Right lobe of liver (tissue), 4 donors: Measurements from ENCODE around the gene AKIP1.

Experiments used
- POLR2A ChIP-seq: fragments of 450-650 bp; IDR thresholded peaks from one replicate; pipeline ENCODE4 v1.6.1; 2017; ENCODE audit warnings: antibody characterized with exemption, mild to moderate bottlenecking
- TF ChIP-seq, protein P1 (sequence below), 4 donors: fragments of 200-600 bp in 3 of 4; fragments of 450-650 bp in 1 of 4; IDR thresholded peaks; one replicate each; pipeline versions ENCODE4 v1.5.1 to v1.8.0; 2016 to 2022; ENCODE audit warnings: antibody characterized with exemption in 4 of 4, mild to moderate bottlenecking in 2 of 4
- donor health status: DM: no; HTN: no; CAD: no.
- donor health status: DM: no; HTN: no; CAD: no.
- donor health status: DM: no; HTN: yes; CAD: no.

DNA sequence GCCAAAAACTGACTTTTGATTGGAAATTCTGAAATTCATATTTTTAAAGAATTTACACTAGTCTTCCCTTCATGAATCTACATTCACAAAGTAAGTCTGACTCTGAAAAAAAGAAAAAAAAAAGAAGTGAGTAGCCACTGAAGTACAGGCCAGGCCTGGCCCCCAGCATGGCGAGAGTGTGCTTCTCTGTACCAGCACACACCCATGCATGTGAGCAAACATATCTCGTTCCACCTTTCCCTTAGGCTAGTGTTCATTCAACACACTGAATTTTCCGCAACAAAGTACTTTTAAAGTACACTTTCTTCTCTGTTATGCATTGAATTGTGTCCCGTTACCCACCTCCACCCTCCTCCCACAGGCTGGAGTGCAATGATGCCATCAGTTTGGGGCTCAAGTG lies 17.2 kb downstream of the AKIP1 start:
- TF ChIP-seq, protein P1, sequence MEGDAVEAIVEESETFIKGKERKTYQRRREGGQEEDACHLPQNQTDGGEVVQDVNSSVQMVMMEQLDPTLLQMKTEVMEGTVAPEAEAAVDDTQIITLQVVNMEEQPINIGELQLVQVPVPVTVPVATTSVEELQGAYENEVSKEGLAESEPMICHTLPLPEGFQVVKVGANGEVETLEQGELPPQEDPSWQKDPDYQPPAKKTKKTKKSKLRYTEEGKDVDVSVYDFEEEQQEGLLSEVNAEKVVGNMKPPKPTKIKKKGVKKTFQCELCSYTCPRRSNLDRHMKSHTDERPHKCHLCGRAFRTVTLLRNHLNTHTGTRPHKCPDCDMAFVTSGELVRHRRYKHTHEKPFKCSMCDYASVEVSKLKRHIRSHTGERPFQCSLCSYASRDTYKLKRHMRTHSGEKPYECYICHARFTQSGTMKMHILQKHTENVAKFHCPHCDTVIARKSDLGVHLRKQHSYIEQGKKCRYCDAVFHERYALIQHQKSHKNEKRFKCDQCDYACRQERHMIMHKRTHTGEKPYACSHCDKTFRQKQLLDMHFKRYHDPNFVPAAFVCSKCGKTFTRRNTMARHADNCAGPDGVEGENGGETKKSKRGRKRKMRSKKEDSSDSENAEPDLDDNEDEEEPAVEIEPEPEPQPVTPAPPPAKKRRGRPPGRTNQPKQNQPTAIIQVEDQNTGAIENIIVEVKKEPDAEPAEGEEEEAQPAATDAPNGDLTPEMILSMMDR (IDR thresholded peaks at IDR 0.05) = no peak
- no peak for TF ChIP-seq POLR2A
